CD14-positive monocyte (primary cell): ENCODE results near the gene PSD. TPM values are rescaled to one million over a fixed set of nuclear protein-coding genes. Genes with fewer than 3 reads are reported as not detected.

ENCODE experiments used
- DNase-seq, 3 donors: peaks; one replicate each; pipeline ENCODE4 v3.0.0-alpha.2; 2011 to 2022
- H2AFZ ChIP-seq: 2 replicates; pipeline ENCODE4 v1.6.0; 2012; ENCODE audit warnings: mild to moderate bottlenecking, low read depth, low read length, inconsistent platforms; ENCODE audit not compliant: insufficient read depth, poor library complexity, severe bottlenecking
- H3K27ac ChIP-seq, 2 donors: 1 replicate in 1 of 2; 2 replicates in 1 of 2; pipeline ENCODE4 v1.5.1; 2012 to 2013; ENCODE audit warnings: low read length in 2 of 2, control low read depth in 1 of 2, inconsistent platforms in 1 of 2, low read depth in 1 of 2, mild to moderate bottlenecking in 1 of 2
- H3K27me3 ChIP-seq, 2 donors: one replicate each; pipeline versions ENCODE4 v1.6.0 to v1.6.1; 2011 to 2013; ENCODE audit warnings: low read length in 2 of 2; ENCODE audit not compliant: control insufficient read depth in 2 of 2, insufficient read depth in 2 of 2
- H3K36me3 ChIP-seq, 2 donors: replicated peaks in 1 of 2; 1 replicate in 1 of 2; 2 replicates in 1 of 2; pipeline versions ENCODE4 v1.5.1 to v1.6.1; 2012 to 2013; ENCODE audit warnings: low read length in 2 of 2, control low read depth in 1 of 2, inconsistent platforms in 1 of 2, mild to moderate bottlenecking in 1 of 2; ENCODE audit not compliant: insufficient read depth in 2 of 2, control insufficient read depth in 1 of 2
- H3K4me1 ChIP-seq, 2 donors: 1 replicate in 1 of 2; 2 replicates in 1 of 2; pipeline versions ENCODE4 v1.5.1 to v1.6.1; 2012 to 2013; ENCODE audit warnings: low read length in 2 of 2, control low read depth in 1 of 2, inconsistent platforms in 1 of 2, mild to moderate bottlenecking in 1 of 2, moderate library complexity in 1 of 2; ENCODE audit not compliant: insufficient read depth in 2 of 2, control insufficient read depth in 1 of 2
- H3K4me2 ChIP-seq: replicated peaks from 2 replicates; pipeline ENCODE3; 2012; ENCODE audit warnings: low read length, moderate library complexity, mild to moderate bottlenecking; ENCODE audit not compliant: poor library complexity, severe bottlenecking; ENCODE audit errors: extremely low read depth
- H3K4me3 ChIP-seq, 3 experiments: fragments of 200-600 bp in 1 of 3; sonication (generic) in 1 of 3; replicated peaks in 1 of 3; 1 replicate in 2 of 3; 2 replicates in 1 of 3; pipeline ENCODE4 v1.5.1; 2011 to 2013; ENCODE audit warnings: low read length in 3 of 3, mild to moderate bottlenecking in 3 of 3, control low read depth in 2 of 3, low read depth in 2 of 3, inconsistent platforms in 1 of 3, moderate library complexity in 1 of 3
- H3K79me2 ChIP-seq: 2 replicates; pipeline ENCODE4 v1.6.0; 2012; ENCODE audit warnings: mild to moderate bottlenecking, control low read depth, inconsistent platforms, low read length, moderate library complexity; ENCODE audit not compliant: insufficient read depth
- H3K9ac ChIP-seq: 2 replicates; pipeline ENCODE4 v1.6.0; 2017; ENCODE audit warnings: low read length, mild to moderate bottlenecking; ENCODE audit not compliant: insufficient read depth, poor library complexity, severe bottlenecking
- H3K9me3 ChIP-seq, 2 donors: replicated peaks in 1 of 2; 1 replicate in 1 of 2; 2 replicates in 1 of 2; pipeline versions ENCODE4 v1.5.1 to v1.6.1; 2012 to 2013; ENCODE audit warnings: low read length in 2 of 2, control low read depth in 1 of 2; ENCODE audit not compliant: control insufficient read depth in 1 of 2, insufficient read depth in 1 of 2
- H4K20me1 ChIP-seq: 2 replicates; pipeline ENCODE4 v1.6.0; 2012; ENCODE audit warnings: mild to moderate bottlenecking, low read length, control low read depth, moderate library complexity; ENCODE audit not compliant: insufficient read depth
- H3K27ac Mint-ChIP-seq, 7 donors: one replicate each; pipeline ENCODE4 v1.8.0; 2020; ENCODE audit warnings: mild to moderate bottlenecking in 7 of 7, mixed read lengths in 7 of 7, moderate library complexity in 6 of 7, inconsistent platforms in 2 of 7
- H3K27me3 Mint-ChIP-seq, 3 donors: one replicate each; pipeline ENCODE4 v1.8.0; 2021 to 2022; ENCODE audit warnings: low read depth in 3 of 3, mild to moderate bottlenecking in 3 of 3, mixed read lengths in 3 of 3, moderate library complexity in 3 of 3, inconsistent platforms in 1 of 3
- H3K36me3 Mint-ChIP-seq, 2 donors: one replicate each; pipeline ENCODE4 v1.8.0; 2020; ENCODE audit warnings: mixed read lengths in 2 of 2, inconsistent platforms in 1 of 2, mild to moderate bottlenecking in 1 of 2
- H3K4me1 Mint-ChIP-seq: one replicate; pipeline ENCODE4 v1.8.0; 2020; ENCODE audit warnings: mild to moderate bottlenecking, mixed read lengths
- H3K4me3 Mint-ChIP-seq, 2 donors: one replicate each; pipeline ENCODE4 v1.8.0; 2020; ENCODE audit warnings: mild to moderate bottlenecking in 2 of 2, mixed read lengths in 2 of 2, moderate library complexity in 1 of 2
- H3K9me3 Mint-ChIP-seq, 7 donors: one replicate each; pipeline ENCODE4 v1.8.0; 2020 to 2022; ENCODE audit warnings: mixed read lengths in 7 of 7, mild to moderate bottlenecking in 6 of 7, moderate library complexity in 6 of 7, inconsistent platforms in 2 of 7
- WGBS: methylation state at CpG from one replicate; pipeline ENCODE4 v1.1.5; 2013; ENCODE audit warnings: missing lambda C conversion rate; ENCODE audit not compliant: insufficient coverage; 5-methylcytosine and 5-hydroxymethylcytosine counted together
- intact Hi-C, 2 donors: fragments of 100-400 bp; cut with micrococcal nuclease; formaldehyde crosslinking; loops; one replicate each; pipeline versions ENCODE4 v1.15.0 to v1.15.1; 2023
- polyA plus RNA-seq, 3 donors: library from polyadenylated mRNA; depleted of rRNA in 1 of 3; unstranded in 2 of 3; stranded (reverse) in 1 of 3; fragments of 300-500 nt in 2 of 3; fragments of >200 nt in 1 of 3; fragmentation: Illumina TruSeq in 2 of 3; gene quantifications; 1 replicate in 2 of 3; 2 replicates in 1 of 3; pipeline ENCODE4 v1.2.3, GENCODE V29; 2012 to 2021
- TF ChIP-seq, protein P1 (sequence below): fragments of 200-600 bp; IDR thresholded peaks from one replicate; pipeline ENCODE4 v1.8.0; 2022; ENCODE audit warnings: antibody characterized with exemption, mild to moderate bottlenecking

Gene PSD
- polyA plus RNA-seq, 3 donors: 0.27 to 1.5 (median 1.1) TPM

DNA sequence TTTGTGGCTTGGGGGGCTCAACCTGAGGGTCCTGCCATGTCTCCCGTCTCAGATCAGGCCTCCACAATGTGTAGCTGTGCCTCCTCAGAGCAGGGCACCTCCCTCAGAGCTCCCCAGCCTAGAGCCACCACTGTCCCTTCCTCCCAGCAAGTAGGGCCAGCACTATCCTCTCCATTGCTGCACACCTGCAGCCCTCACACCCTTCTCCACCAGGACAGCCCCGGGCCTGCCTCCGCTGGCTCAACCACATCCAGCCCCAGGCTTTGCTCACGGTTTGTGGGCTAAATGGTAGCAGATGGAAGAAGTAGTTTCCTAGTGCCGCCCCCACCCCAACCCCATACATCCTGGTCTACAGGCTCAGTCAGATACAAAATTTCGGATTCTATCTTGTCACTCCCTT is 13.0 kb downstream of the PSD start:
- no peak overlapping the region for H3K27ac ChIP-seq
- Mint-ChIP-seq H3K27me3 (peaks cover 36 to 48% (median 45%) of the 10 kb centered on the region in 3 donors), H3K4me3 (no peak overlapping the region), H3K36me3 (peaks cover 25 to 30% of the 10 kb centered on the region in 2 donors), H3K27ac (no peak overlapping the region), H3K4me1 (peaks cover 15% of the 10 kb centered on the region), H3K9me3 (peaks cover 0 to 15% (median 4%) of the 10 kb centered on the region in 7 donors)
- peaks cover 4 to 19% of the 10 kb centered on the region in 2 donors for H3K4me1 ChIP-seq
- peaks cover 31% of the 10 kb centered on the region in 2 donors for H3K27me3 ChIP-seq
- peak in 1 of 3 donors; percentile 11 for DNase-seq
- peaks cover 0 to 26% of the 10 kb centered on the region in 2 donors for H3K9me3 ChIP-seq
- no peaks in the 10 kb centered on the region for H3K79me2 ChIP-seq
- intact Hi-C loops: no loop called here
- no peak overlapping the region for H2AFZ ChIP-seq
- H3K4me3 ChIP-seq: no peak overlapping the region
- no peak overlapping the region for H3K9ac ChIP-seq
- TF ChIP-seq, protein P1, sequence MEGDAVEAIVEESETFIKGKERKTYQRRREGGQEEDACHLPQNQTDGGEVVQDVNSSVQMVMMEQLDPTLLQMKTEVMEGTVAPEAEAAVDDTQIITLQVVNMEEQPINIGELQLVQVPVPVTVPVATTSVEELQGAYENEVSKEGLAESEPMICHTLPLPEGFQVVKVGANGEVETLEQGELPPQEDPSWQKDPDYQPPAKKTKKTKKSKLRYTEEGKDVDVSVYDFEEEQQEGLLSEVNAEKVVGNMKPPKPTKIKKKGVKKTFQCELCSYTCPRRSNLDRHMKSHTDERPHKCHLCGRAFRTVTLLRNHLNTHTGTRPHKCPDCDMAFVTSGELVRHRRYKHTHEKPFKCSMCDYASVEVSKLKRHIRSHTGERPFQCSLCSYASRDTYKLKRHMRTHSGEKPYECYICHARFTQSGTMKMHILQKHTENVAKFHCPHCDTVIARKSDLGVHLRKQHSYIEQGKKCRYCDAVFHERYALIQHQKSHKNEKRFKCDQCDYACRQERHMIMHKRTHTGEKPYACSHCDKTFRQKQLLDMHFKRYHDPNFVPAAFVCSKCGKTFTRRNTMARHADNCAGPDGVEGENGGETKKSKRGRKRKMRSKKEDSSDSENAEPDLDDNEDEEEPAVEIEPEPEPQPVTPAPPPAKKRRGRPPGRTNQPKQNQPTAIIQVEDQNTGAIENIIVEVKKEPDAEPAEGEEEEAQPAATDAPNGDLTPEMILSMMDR: no peak
- H4K20me1 ChIP-seq: peaks cover 42% of the 10 kb centered on the region
- 94% methylated on average over 2 of the region's 6 CpGs for WGBS
- no peak overlapping the region for H3K4me2 ChIP-seq
- H3K36me3 ChIP-seq: peaks cover 19 to 20% of the 10 kb centered on the region in 2 donors

DNA sequence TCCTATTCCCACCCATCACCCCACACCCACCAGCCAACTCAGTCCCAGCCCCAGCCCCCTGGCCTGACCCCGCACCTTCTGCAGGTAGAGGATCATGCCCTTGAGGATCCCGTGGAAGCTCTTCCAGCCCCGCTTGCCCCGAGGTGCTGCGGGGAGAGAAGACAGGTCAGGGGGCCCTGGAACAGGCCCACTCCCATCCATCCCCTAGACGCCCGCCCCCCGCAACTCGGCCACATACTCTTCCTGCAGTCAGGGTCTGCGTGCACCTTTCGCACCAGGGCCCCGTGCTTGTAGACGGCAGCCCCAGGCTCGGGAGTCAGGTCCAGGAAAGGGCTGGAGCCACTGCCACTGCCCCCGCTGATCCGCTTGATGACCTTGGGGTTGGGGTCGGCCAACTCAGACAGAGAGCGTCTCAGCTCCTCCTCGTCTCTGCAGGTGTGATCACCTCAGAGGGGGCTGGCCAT is 13.4 kb downstream of the PSD start:
- Histone ChIP-seq H3K27me3 (peaks cover 26% of the 10 kb centered on the region in 2 donors), H3K79me2 (no peaks in the 10 kb centered on the region), H3K4me1 (peaks cover 0 to 14% of the 10 kb centered on the region in 2 donors), H3K4me3 (no peak overlapping the region), H3K9ac (no peak overlapping the region), H3K36me3 (peaks cover 24 to 25% of the 10 kb centered on the region in 2 donors), H2AFZ (no peak overlapping the region), H3K27ac (no peak overlapping the region), H3K4me2 (no peak overlapping the region), H4K20me1 (peaks cover 47% of the 10 kb centered on the region), H3K9me3 (peaks cover 0 to 23% of the 10 kb centered on the region in 2 donors)
- Mint-ChIP-seq H3K4me3 (no peak overlapping the region), H3K27ac (no peak overlapping the region), H3K36me3 (peaks cover 30 to 35% of the 10 kb centered on the region in 2 donors), H3K4me1 (peaks cover 16% of the 10 kb centered on the region), H3K27me3 (peaks cover 32 to 44% (median 40%) of the 10 kb centered on the region in 3 donors), H3K9me3 (peaks cover 0 to 15% (median 4%) of the 10 kb centered on the region in 7 donors)
- no peak for DNase-seq
- 96% methylated on average over 16 of the region's 19 CpGs for WGBS
- intact Hi-C loops: no loop called here
- TF ChIP-seq, protein P1: no peak
